AG04449 (cell line): Measurements from ENCODE around the gene HEXB.

Source experiments
- CTCF ChIA-PET: fragments of 350-600 bp; formaldehyde crosslinking; extraction: SDS; loops from one replicate; lab custom pipeline; 2021; ENCODE audit warnings: antibody characterized with exemption; lab: Yijun Ruan, JAX
- POLR2A ChIA-PET: fragments of 400-600, 350-600 bp; formaldehyde crosslinking; extraction: SDS; loops from one replicate; lab custom pipeline; 2020; ENCODE audit warnings: antibody characterized with exemption, inconsistent platforms; lab: Yijun Ruan, JAX
- DNase-seq: peaks from one replicate; pipeline ENCODE4 v3.0.0-alpha.2; 2010; ENCODE audit warnings: low read depth, low spot score
- H3K4me3 ChIP-seq: 2 replicates; pipeline ENCODE4 v1.5.1; 2011; ENCODE audit warnings: low read depth, mild to moderate bottlenecking, control low read depth, low read length
- TF ChIP-seq, protein P1 (sequence below): IDR thresholded peaks from one replicate; pipeline ENCODE4 v1.5.1; 2011; ENCODE audit warnings: mild to moderate bottlenecking, moderate library complexity, low read length, control low read depth, inconsistent platforms; ENCODE audit not compliant: insufficient read depth; ENCODE audit errors: missing control alignments

The HEXB gene

DNA sequence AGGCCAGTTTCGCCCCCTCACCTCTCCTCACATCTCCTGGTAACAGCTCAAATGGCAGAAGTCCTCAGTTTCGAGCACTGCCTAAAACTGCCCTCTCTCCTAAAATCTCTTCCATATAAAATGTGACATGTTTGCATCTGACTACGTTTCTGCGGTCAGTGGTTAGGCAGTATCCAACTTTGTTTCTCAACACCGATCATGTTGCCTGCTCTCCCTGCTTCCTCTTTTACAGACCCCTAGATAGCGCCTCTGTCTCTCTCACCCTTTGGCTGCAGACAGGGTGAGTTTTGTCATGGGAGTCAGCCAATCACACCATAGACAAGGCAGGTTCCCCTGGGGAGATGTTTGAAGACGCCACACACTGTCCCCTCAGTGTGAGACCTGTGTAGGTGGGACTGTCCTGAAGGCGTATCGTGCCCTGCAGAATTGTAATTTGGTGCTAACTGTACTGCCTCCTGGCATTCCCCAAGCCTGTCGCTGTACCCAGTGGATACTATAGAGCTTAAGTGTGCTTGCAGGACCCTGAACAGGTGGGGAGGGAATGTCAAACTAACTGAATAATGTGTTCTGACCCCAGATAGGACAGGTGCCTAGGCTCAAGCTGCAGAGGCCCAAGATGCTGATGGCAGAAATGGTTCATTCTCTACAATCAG is 1.1 kb downstream of the HEXB start:
- peak overlapping the region; percentile 76 for H3K4me3 ChIP-seq
- TF ChIP-seq, protein P1, sequence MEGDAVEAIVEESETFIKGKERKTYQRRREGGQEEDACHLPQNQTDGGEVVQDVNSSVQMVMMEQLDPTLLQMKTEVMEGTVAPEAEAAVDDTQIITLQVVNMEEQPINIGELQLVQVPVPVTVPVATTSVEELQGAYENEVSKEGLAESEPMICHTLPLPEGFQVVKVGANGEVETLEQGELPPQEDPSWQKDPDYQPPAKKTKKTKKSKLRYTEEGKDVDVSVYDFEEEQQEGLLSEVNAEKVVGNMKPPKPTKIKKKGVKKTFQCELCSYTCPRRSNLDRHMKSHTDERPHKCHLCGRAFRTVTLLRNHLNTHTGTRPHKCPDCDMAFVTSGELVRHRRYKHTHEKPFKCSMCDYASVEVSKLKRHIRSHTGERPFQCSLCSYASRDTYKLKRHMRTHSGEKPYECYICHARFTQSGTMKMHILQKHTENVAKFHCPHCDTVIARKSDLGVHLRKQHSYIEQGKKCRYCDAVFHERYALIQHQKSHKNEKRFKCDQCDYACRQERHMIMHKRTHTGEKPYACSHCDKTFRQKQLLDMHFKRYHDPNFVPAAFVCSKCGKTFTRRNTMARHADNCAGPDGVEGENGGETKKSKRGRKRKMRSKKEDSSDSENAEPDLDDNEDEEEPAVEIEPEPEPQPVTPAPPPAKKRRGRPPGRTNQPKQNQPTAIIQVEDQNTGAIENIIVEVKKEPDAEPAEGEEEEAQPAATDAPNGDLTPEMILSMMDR = no peak
- no peak for DNase-seq
- CTCF ChIA-PET = interaction anchor here (0.6 to 2.2 kb wide), 5 partner anchors 8 to 233 kb away, joined by 3 to 10 read pairs (median 5); partner anchors contain the start of gene GFM2
- POLR2A ChIA-PET = interaction anchor here (0.5 kb wide), 1 partner anchor 848 kb away, joined by 4 read pairs; no protein-coding TSS in a partner anchor

GRCh38 chr5:74686962-74687751 is 2.1 kb downstream of the HEXB start:
- ChIA-PET POLR2A (interaction anchor here (0.7 kb wide), 1 partner anchor 46 kb away, joined by 3 read pairs; no protein-coding TSS in a partner anchor), CTCF (interaction anchor here (1.5 to 2.2 kb wide), 3 partner anchors 9 to 79 kb away, joined by 5 to 10 read pairs (median 7); partner anchors contain the start of gene GFM2)
- DNase-seq = no peak
- TF ChIP-seq, protein P1 = no peak
- H3K4me3 ChIP-seq = no peak overlapping the region; the same call in 1 of the 2 replicates

DNA sequence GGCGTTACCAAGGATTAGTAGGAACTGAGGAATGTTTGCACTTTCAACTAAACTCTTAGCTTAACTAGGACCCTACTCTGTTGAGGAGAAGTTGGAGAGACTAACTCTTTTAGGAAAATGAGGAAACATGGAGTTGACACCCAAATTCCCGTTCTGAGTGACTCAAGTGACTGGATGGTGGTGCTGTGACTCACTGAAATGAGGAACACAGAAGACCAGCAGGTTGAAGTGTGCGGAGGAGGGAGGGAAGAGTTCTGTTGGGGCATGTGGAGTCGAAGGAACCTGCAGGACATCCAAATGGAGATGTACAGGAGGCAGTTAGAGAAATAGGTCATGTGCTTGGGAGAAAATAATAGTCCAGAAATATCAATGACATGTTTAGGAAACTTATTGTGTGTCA is 8.2 kb downstream of the HEXB start:
- TF ChIP-seq, protein P1 = no peak
- ChIA-PET POLR2A (no interaction called here), CTCF (interaction anchor here (1.3 kb wide), 1 partner anchor 20 kb away, joined by 3 read pairs; no protein-coding TSS in a partner anchor)

DNA sequence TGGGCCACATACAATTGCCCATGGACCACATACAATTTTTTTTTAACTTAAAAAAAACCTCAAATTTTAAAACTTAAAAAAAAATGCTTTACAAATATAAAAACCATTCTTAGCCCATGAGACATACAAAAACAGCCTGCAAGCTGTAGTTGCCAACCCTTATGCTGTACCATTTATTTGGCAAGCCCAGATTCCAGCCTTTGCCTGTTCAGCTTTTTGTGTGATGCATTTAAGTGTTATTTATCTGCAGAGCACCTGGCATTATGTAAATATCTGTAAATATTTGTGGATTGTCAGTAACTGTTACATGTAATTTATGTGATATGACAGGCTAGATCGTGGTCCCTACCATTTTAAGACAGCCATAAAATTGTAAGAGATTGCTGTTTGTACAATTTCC is 32.6 kb downstream of the HEXB start:
- ChIA-PET POLR2A (no interaction called here), CTCF (interaction anchor here (0.9 to 1.1 kb wide), 2 partner anchors 21 to 202 kb away, joined by 3 read pairs; no protein-coding TSS in a partner anchor)
- DNase-seq = no peak
- H3K4me3 ChIP-seq = no peak overlapping the region
- TF ChIP-seq, protein P1 = no peak

More for the DNA sequence above, 8.2 kb downstream of the HEXB start:
- no peak overlapping the region for H3K4me3 ChIP-seq
- DNase-seq = no peak

GRCh38 chr5:74722271-74722670 is 37.2 kb downstream of the HEXB start:
- no peak for DNase-seq
- ChIA-PET POLR2A (no interaction called here), CTCF (interaction anchor here (1.3 to 1.8 kb wide), 4 partner anchors 10 to 29 kb away, joined by 3 to 8 read pairs (median 4); no protein-coding TSS in a partner anchor)
- H3K4me3 ChIP-seq = no peak overlapping the region
- TF ChIP-seq, protein P1 = no peak

DNA sequence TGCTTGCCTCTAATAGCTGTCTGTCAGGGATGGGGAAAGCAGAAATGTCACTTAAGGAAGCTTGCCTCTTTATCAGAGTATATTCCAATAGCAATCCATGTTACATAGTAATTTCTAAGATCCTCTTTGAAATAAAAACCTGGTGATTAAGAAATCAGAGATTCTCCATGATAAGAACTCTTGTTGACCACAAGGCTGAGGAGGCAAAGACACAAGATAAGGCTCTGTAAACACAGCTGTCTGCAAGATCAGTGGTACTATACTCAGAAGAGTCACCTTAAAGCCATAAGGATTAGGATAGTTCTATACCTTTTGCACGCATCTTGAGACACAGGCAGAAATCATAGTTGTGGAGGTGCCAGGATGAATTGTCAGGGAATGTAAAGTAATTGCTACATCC is 40.3 kb downstream of the HEXB start:
- H3K4me3 ChIP-seq = no peak overlapping the region
- CTCF ChIA-PET = no interaction called here
- no peak for DNase-seq
- TF ChIP-seq, protein P1 = no peak
- POLR2A ChIA-PET = no interaction called here
